ENCODE results near the gene HTR3B. TPM values are rescaled to one million over a fixed set of nuclear protein-coding genes. Genes with fewer than 3 reads are reported as not detected.

HTR3B gene
- total and polyA plus RNA-seq, 10 of the 15 experiments (the other 5 are each of a cell fraction or from before 2014, with no cell fraction given): not detected

- no peaks in the 10 kb centered on the region for H3K79me2 ChIP-seq (ENCODE audit: control insufficient read depth, insufficient read depth, low read length)
- ATAC-seq: no peak
- in situ Hi-C loops (cut with MboI) (no loop called here), intact Hi-C loops (cut with micrococcal nuclease; ENCODE audit: unreplicated experiment) (no loop called here)
- TF ChIP-seq MLLT1 (IDR thresholded peaks at IDR 0.05) (no peak), TCF7 (IDR thresholded peaks at IDR 0.05; ENCODE audit: borderline replicate concordance) (no peak), ATF3 (IDR thresholded peaks at IDR 0.05; ENCODE audit: borderline replicate concordance, extremely low read depth, low read depth, low read length) (no peak), EZH2 (IDR thresholded peaks at IDR 0.05; ENCODE audit: borderline replicate concordance, control insufficient read depth, low read depth, low read length) (no peak), YBX1 (IDR thresholded peaks at IDR 0.05) (no peak), CBX5 (IDR thresholded peaks at IDR 0.05; ENCODE audit: low read depth) (no peak), KDM1A (IDR thresholded peaks at IDR 0.05; ENCODE audit: borderline replicate concordance) (no peak), RBBP5 (conservative IDR thresholded peaks at IDR 0.05) (no peak), ASH2L (IDR thresholded peaks at IDR 0.05; ENCODE audit: borderline replicate concordance, low read depth) (no peak), GABPA (IDR thresholded peaks at IDR 0.05; ENCODE audit: low read depth) (no peak), ZNF592 (IDR thresholded peaks at IDR 0.05) (no peak), BACH1 (IDR thresholded peaks at IDR 0.05; ENCODE audit: borderline replicate concordance) (no peak), BRCA1 (IDR thresholded peaks at IDR 0.05; ENCODE audit: low read depth, low read length) (no peak), HDGF (IDR thresholded peaks at IDR 0.05) (no peak), TCF12 (IDR thresholded peaks at IDR 0.05; ENCODE audit: low read depth, low read length) (no peak), IKZF2 (IDR thresholded peaks at IDR 0.05) (no peak), CTCF (IDR thresholded peaks at IDR 0.05 in 2 of 3, conservative IDR thresholded peaks at IDR 0.05 in 1 of 3; ENCODE audit: control insufficient read depth in 2 of 3, extremely low read depth in 1 of 3, insufficient read depth in 1 of 3, low read depth in 3 of 3, low read length in 3 of 3) (no peak), CHD2 (IDR thresholded peaks at IDR 0.05; ENCODE audit: borderline replicate concordance, low read depth, low read length) (no peak)
- no peaks in the 10 kb centered on the region for H3K9me3 ChIP-seq (replicated peaks; ENCODE audit: control insufficient read depth, insufficient read depth, low read length)
- SMC1A ChIA-PET (ENCODE audit: uncharacterized antibody, unreplicated experiment): no interaction called here
- H3K4me1 ChIP-seq (ENCODE audit: control insufficient read depth, insufficient read depth, low read length): no peaks in the 10 kb centered on the region
- no peaks in the 10 kb centered on the region for H3K36me3 ChIP-seq (ENCODE audit: control insufficient read depth in 2 of 2, insufficient read depth in 2 of 2, low read length in 1 of 2)
- H3K27me3 ChIP-seq (replicated peaks in 1 of 2; ENCODE audit: control insufficient read depth in 2 of 2, insufficient read depth in 2 of 2, low read length in 1 of 2): peaks cover 0 to 2% of the 10 kb centered on the region in 2 experiments; a peak in 3 of 4 replicates
- H3K4me2 ChIP-seq (ENCODE audit: control insufficient read depth, insufficient read depth): no peak overlapping the region
- no peak overlapping the region for H3K27ac ChIP-seq (ENCODE audit: control insufficient read depth, insufficient read depth)
- POLR2A ChIA-PET: no interaction called here
- no peaks in the 10 kb centered on the region for H4K20me1 ChIP-seq (ENCODE audit: control insufficient read depth, insufficient read depth)
- no peak overlapping the region for H3K4me3 ChIP-seq
- no peak for DNase-seq (ENCODE audit: low read depth, low spot score)
- RAD21 ChIA-PET (ENCODE audit: unreplicated experiment): no interaction called here
- no peak overlapping the region for H3K9ac ChIP-seq (ENCODE audit: control insufficient read depth, insufficient read depth, low read length)
- WGBS (ENCODE audit: insufficient coverage, insufficient replicate concordance, low lambda C conversion rate, missing lambda C conversion rate): 27% methylated on average over 9 of the region's 9 CpGs
- CTCF ChIA-PET: no interaction called here
- FAIRE-seq: no peak
- H2AFZ ChIP-seq (ENCODE audit: control insufficient read depth, low read depth, low read length): no peak overlapping the region
- no TSS peak for BruUV-seq (replicated peaks)
Observed at GRCh38 chr11:113956986-113957385, 52.4 kb downstream of the HTR3B start.

Measured in GM12878 (cell line).